HepG2 (cell line): Measurements from ENCODE around the gene P3H4. TPM values are rescaled to one million over a fixed set of nuclear protein-coding genes. Genes with fewer than 3 reads are reported as not detected.

Source experiments
- AGO2 ChIP-seq: fragments of 200-400 bp; formaldehyde crosslinking; optimal IDR thresholded peaks from 2 replicates; pipeline ENCODE3; 2017; ENCODE audit warnings: mild to moderate bottlenecking, low read depth, low read length, moderate library complexity
- ATF7-NPFF ChIP-seq: sonication (generic); formaldehyde crosslinking; IDR thresholded peaks from 2 replicates; pipeline ENCODE4 v1.8.1; 2023; ENCODE audit warnings: mild to moderate bottlenecking, low read depth, missing genetic modification reagents, moderate library complexity
- BCL3 ChIP-seq: sonication (generic); formaldehyde crosslinking; IDR thresholded peaks from 2 replicates; pipeline ENCODE4 v1.5.1; 2020; ENCODE audit warnings: mild to moderate bottlenecking, missing genetic modification reagents, moderate library complexity
- BORCS8-MEF2B ChIP-seq: sonication (generic); formaldehyde crosslinking; IDR thresholded peaks from 2 replicates; pipeline ENCODE4 v1.8.0; 2022; ENCODE audit warnings: mild to moderate bottlenecking, missing genetic modification reagents
- CEBPG ChIP-seq: IDR thresholded peaks from 2 replicates; pipeline ENCODE4 v1.6.1; 2016
- FIP1L1 ChIP-seq: fragments of 200-400 bp; formaldehyde crosslinking; IDR thresholded peaks from 2 replicates; pipeline ENCODE4 v1.6.1; 2018; ENCODE audit warnings: low read depth, mild to moderate bottlenecking, low read length, moderate library complexity, borderline replicate concordance; ENCODE audit not compliant: insufficient read depth
- FOXA1 ChIP-seq, 2 experiments: fragments of 450-650 bp in 1 of 2; sonication (generic) in 1 of 2; formaldehyde crosslinking in 1 of 2; IDR thresholded peaks; 2 replicates each; pipeline versions ENCODE4 v1.4.0 to v1.6.1; 2016 to 2020; ENCODE audit warnings: missing genetic modification reagents in 1 of 2
- HES4 ChIP-seq: sonication (generic); formaldehyde crosslinking; IDR thresholded peaks from 2 replicates; pipeline ENCODE4 v1.9.0; 2021; ENCODE audit warnings: mild to moderate bottlenecking, missing genetic modification reagents, borderline replicate concordance
- MAFF ChIP-seq: IDR thresholded peaks from 2 replicates; pipeline ENCODE4 v1.6.1; 2011; ENCODE audit warnings: low read depth, low read length, improper control_type of control experiment
- MLLT10 ChIP-seq: sonication (generic); formaldehyde crosslinking; IDR thresholded peaks from 2 replicates; pipeline ENCODE4 v1.4.0; 2020; ENCODE audit warnings: missing genetic modification reagents
- MTERF4 ChIP-seq: sonication (generic); formaldehyde crosslinking; IDR thresholded peaks from 2 replicates; pipeline ENCODE4 v1.8.0; 2023; ENCODE audit warnings: mild to moderate bottlenecking, missing genetic modification reagents
- NRL ChIP-seq: sonication (generic); formaldehyde crosslinking; IDR thresholded peaks from 2 replicates; pipeline ENCODE4 v1.5.0; 2020; ENCODE audit warnings: missing genetic modification reagents, mild to moderate bottlenecking, moderate library complexity, borderline replicate concordance
- PTBP1 ChIP-seq: fragments of 200-400 bp; formaldehyde crosslinking; IDR thresholded peaks from 2 replicates; pipeline ENCODE4 v1.6.1; 2018; ENCODE audit warnings: low read length, low read depth; ENCODE audit not compliant: poor library complexity, severe bottlenecking
- RARA ChIP-seq: IDR thresholded peaks from 2 replicates; pipeline ENCODE4 v1.6.1; 2016; ENCODE audit warnings: missing genetic modification reagents, missing compliant biosample characterization
- TBX3 ChIP-seq: fragments of 450-650 bp; IDR thresholded peaks from 2 replicates; pipeline ENCODE4 v1.6.1; 2017; ENCODE audit warnings: antibody characterized with exemption, mild to moderate bottlenecking, inconsistent platforms, borderline replicate concordance
- TRIM24 ChIP-seq: sonication (generic); formaldehyde crosslinking; IDR thresholded peaks from 2 replicates; pipeline ENCODE4 v1.8.0; 2022; ENCODE audit warnings: mild to moderate bottlenecking, missing genetic modification reagents
- XBP1 ChIP-seq: sonication (generic); formaldehyde crosslinking; IDR thresholded peaks from 2 replicates; pipeline ENCODE4 v1.5.0; 2020; ENCODE audit warnings: missing genetic modification reagents
- XRCC5 ChIP-seq: fragments of 200-400 bp; formaldehyde crosslinking; optimal IDR thresholded peaks from 2 replicates; pipeline ENCODE3; 2017; ENCODE audit warnings: mild to moderate bottlenecking, low read length
- ZC3H13 ChIP-seq: sonication (generic); formaldehyde crosslinking; IDR thresholded peaks from 2 replicates; pipeline ENCODE4 v1.8.1; 2023; ENCODE audit warnings: mild to moderate bottlenecking, missing genetic modification reagents, moderate library complexity
- ZFP37 ChIP-seq: sonication (generic); formaldehyde crosslinking; IDR thresholded peaks from 2 replicates; pipeline ENCODE4 v1.4.0; 2020; ENCODE audit warnings: missing genetic modification reagents, borderline replicate concordance
- ZFP41 ChIP-seq: sonication (generic); formaldehyde crosslinking; IDR thresholded peaks from 2 replicates; pipeline ENCODE4 v1.4.0; 2020; ENCODE audit warnings: mild to moderate bottlenecking, missing genetic modification reagents, borderline replicate concordance
- ZFY ChIP-seq: sonication (generic); formaldehyde crosslinking; IDR thresholded peaks from 2 replicates; pipeline ENCODE4 v1.4.0; 2020; ENCODE audit warnings: missing genetic modification reagents
- ZMYM2 ChIP-seq: sonication (generic); formaldehyde crosslinking; IDR thresholded peaks from 2 replicates; pipeline ENCODE4 v1.8.0; 2022; ENCODE audit warnings: mild to moderate bottlenecking, missing genetic modification reagents
- ZNF282 ChIP-seq: fragments of 450-650 bp; IDR thresholded peaks from 2 replicates; pipeline ENCODE4 v1.6.1; 2018; ENCODE audit not compliant: partially characterized antibody
- ZNF430 ChIP-seq: sonication (generic); formaldehyde crosslinking; IDR thresholded peaks from 2 replicates; pipeline ENCODE4 v1.9.0; 2021; ENCODE audit warnings: mild to moderate bottlenecking, missing genetic modification reagents
- ZNF530 ChIP-seq: sonication (generic); formaldehyde crosslinking; IDR thresholded peaks from 2 replicates; pipeline ENCODE4 v1.5.0; 2020; ENCODE audit warnings: low read depth, mild to moderate bottlenecking, missing genetic modification reagents
- ZNF672 ChIP-seq: sonication (generic); formaldehyde crosslinking; IDR thresholded peaks from 2 replicates; pipeline ENCODE4 v1.8.1; 2022; ENCODE audit warnings: missing genetic modification reagents
- ZNF761 ChIP-seq: sonication (generic); formaldehyde crosslinking; conservative IDR thresholded peaks from 2 replicates; pipeline ENCODE4 v1.4.0; 2020; ENCODE audit warnings: mild to moderate bottlenecking, missing genetic modification reagents
- ZNF780A ChIP-seq: sonication (generic); formaldehyde crosslinking; IDR thresholded peaks from 2 replicates; pipeline ENCODE4 v1.8.0; 2022; ENCODE audit warnings: mild to moderate bottlenecking, missing genetic modification reagents, moderate library complexity
- ZNF879 ChIP-seq: sonication (generic); formaldehyde crosslinking; IDR thresholded peaks from 2 replicates; pipeline ENCODE4 v1.8.1; 2023; ENCODE audit warnings: missing genetic modification reagents
- ZSCAN12 ChIP-seq: sonication (generic); formaldehyde crosslinking; IDR thresholded peaks from 2 replicates; pipeline ENCODE4 v1.9.0; 2021; ENCODE audit warnings: mild to moderate bottlenecking, missing genetic modification reagents
- ZSCAN30 ChIP-seq: sonication (generic); formaldehyde crosslinking; IDR thresholded peaks from 2 replicates; pipeline ENCODE4 v1.5.0; 2020; ENCODE audit warnings: mild to moderate bottlenecking, missing genetic modification reagents
- polyA plus RNA-seq, 8 experiments: library from polyadenylated mRNA; depleted of rRNA in 3 of 8; stranded (reverse) in 7 of 8; unstranded in 1 of 8; fragments of >200 nt; fragmentation: Illumina TruSeq in 4 of 8; extraction: Trizol in 4 of 8; gene quantifications; 2 replicates each; pipeline versions ENCODE4 v1.2.1 to v1.2.3, GENCODE V29; 2011 to 2016; ENCODE audit warnings: low read depth in 4 of 8, missing spikeins in 1 of 8, mixed read lengths in 1 of 8; ENCODE audit not compliant: insufficient read depth in 1 of 8
- total RNA-seq, 5 experiments: library from RNA; depleted of rRNA; stranded (reverse); fragments of >200 nt; fragmentation: Illumina TruSeq; extraction: Trizol; gene quantifications; 2 replicates each; pipeline ENCODE4 v1.2.3, GENCODE V29; 2016; ENCODE audit warnings: low read depth in 1 of 5

Gene P3H4
- total and polyA plus RNA-seq, 2 of the 13 experiments (the other 11 are each of a cell fraction or from before 2014, with no cell fraction given): 37.1 to 50.6 TPM

- TF ChIP-seq MTERF4 (peak; percentile 23; the same call in 1 of the 2 replicates), ZSCAN30 (CRISPR knock-in tag) (no peak), FOXA1 (IDR thresholded peaks at IDR 0.05) (no peak), FOXA1 (CRISPR knock-in tag; IDR thresholded peaks at IDR 0.05) (no peak), ZFY (CRISPR knock-in tag) (no peak), ATF7-NPFF (CRISPR knock-in tag) (0 out of 2 replicates have a peak, but pooled peaks have one; percentile 60), FIP1L1 (no peak), XBP1 (CRISPR knock-in tag) (no peak), ZNF430 (CRISPR knock-in tag) (no peak), XRCC5 (no peak), ZNF672 (no peak), MLLT10 (no peak), NRL (CRISPR knock-in tag) (no peak), BORCS8-MEF2B (CRISPR knock-in tag) (no peak), ZFP37 (CRISPR knock-in tag) (no peak), ZNF761 (no peak), TBX3 (no peak), RARA (CRISPR knock-in tag) (no peak), ZMYM2 (CRISPR knock-in tag) (no peak), HES4 (CRISPR knock-in tag) (0 out of 2 replicates have a peak, but pooled peaks have one; percentile 4), ZNF879 (CRISPR knock-in tag) (no peak; the same call in 1 of the 2 replicates), ZSCAN12 (CRISPR knock-in tag) (no peak), ZNF282 (no peak), TRIM24 (CRISPR knock-in tag) (no peak), MAFF (no peak), ZC3H13 (no peak), ZNF780A (CRISPR knock-in tag) (peak; percentile 26; the same call in 1 of the 2 replicates), ZNF530 (CRISPR knock-in tag) (no peak), ZFP41 (CRISPR knock-in tag) (no peak), BCL3 (CRISPR knock-in tag) (no peak), CEBPG (CRISPR knock-in tag) (no peak), AGO2 (no peak), PTBP1 (no peak)
These were observed 23.6 kb upstream of the P3H4 start (continued) for GRCh38 chr17:41835214-41835799.
